ENCODE measurements around the gene HOXD10. TPM values are rescaled to one million over a fixed set of nuclear protein-coding genes. Genes with fewer than 3 reads are reported as not detected.
A peak's percentile ranks its signal among the peaks of the same experiment; 100 is the strongest.

The HOXD10 gene
- total RNA-seq: not detected

DNA sequence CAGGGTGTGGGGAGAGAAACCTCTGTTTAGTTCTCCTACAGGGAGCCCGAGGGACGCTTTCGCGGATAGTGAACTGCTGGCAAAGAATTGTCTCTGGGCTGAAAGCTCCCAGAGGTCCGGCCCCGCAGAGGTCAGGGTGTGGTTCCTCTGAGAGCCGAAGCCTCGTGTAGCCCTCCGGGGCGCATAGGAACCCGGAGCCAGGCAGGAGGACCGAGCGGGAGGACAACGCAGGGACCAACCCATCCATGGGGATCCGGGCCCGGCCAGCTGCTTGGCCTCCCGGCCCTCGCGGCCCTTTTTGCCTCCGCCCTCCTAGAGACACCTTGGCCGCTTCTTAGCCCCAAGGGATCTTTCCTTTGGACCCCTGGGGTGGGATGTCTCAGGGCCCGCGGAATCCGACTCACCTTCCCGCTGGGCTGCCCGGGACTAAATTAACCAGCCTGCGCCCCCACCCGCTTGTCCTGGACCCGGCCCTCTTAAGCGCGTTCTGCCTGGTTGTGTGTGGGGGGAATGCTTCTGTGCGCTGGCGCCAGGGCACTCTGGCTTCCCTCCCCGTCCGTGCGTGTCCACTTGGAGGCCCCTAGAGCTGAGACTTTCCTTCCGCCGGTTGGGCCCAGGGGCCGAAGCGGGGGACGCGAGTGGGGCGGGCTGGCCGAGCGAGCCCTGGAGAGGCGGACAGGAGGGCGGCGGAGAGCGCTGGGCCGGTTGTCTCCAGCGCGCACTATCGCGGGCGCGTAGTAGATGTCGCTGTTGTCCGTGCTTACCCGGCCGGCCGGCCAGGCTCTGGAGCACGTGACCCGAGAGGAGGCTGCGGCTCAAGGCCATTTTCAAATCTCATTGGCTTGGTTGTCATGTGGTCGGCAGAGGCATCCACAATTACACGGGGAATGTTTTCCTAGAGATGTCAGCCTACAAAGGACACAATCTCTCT, at the start of gene HOXD10:
TSS of gene HOXD10 (plus strand) at position 896 of the 931 bp plus-strand sequence. CDS start 56 bp downstream, outside the sequence.
- no peaks in the 10 kb centered on the region for H3K36me3 ChIP-seq
- no peak within 1 kb of the TSS for H3K27ac ChIP-seq
- H3K4me3 ChIP-seq: peak within 1 kb of the TSS in 1 of 2 donors; percentile 25
- intact Hi-C loops (cut with DNase I): no loop called here
- DNase-seq (ENCODE audit: low spot score in 2 of 2): peak in 1 of 2 donors; percentile 60
- TF ChIP-seq, protein P1, sequence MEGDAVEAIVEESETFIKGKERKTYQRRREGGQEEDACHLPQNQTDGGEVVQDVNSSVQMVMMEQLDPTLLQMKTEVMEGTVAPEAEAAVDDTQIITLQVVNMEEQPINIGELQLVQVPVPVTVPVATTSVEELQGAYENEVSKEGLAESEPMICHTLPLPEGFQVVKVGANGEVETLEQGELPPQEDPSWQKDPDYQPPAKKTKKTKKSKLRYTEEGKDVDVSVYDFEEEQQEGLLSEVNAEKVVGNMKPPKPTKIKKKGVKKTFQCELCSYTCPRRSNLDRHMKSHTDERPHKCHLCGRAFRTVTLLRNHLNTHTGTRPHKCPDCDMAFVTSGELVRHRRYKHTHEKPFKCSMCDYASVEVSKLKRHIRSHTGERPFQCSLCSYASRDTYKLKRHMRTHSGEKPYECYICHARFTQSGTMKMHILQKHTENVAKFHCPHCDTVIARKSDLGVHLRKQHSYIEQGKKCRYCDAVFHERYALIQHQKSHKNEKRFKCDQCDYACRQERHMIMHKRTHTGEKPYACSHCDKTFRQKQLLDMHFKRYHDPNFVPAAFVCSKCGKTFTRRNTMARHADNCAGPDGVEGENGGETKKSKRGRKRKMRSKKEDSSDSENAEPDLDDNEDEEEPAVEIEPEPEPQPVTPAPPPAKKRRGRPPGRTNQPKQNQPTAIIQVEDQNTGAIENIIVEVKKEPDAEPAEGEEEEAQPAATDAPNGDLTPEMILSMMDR (IDR thresholded peaks at IDR 0.05): peak in 2 of 3 experiments; percentile 7 to 27
- H3K4me1 ChIP-seq: peaks cover 0 to 5% of the 10 kb centered on the region in 2 donors
- no peaks in the 10 kb centered on the region for H3K9me3 ChIP-seq
- H3K27me3 ChIP-seq: peaks cover 43% of the 10 kb centered on the region

DNA sequence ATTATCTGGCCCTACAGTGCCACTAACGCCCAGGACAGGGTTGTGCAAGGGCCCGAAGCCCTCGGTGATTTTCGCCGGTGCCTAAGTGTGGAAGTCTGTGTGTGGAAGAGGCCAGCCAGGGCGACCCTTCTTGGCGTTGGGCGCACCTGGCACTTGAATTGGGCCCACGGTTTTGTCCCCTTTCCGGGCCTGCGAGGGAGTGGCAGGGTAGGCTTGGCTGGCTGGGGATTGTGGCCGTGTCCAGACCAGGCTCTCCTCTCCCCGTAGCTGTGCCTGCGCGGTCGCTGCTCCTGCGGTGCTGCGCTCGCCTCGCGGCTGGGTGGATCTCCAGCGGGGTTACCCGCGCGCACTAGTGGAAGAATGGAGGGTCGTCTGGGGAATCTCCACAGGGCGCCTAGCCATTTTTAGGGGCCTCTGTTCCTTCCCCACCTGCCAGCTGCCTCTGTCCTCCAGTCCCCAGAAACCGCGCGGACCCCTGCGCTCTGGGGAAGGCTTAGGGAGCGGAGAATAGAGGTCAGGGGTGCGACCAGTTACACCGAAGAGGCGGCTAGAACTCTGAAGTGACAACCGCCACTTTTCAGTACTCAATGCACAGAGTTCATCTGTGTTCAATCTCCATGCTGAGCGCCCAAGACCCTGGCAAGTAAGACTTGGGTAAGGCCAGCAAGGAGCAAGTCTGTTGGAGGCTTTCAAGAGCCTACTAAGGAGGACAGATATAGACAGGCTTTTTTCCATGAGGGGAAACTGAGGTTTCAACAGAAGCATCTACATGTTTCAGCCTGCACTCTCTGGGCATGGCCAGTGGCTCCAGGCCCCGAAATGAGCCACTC, 48.8 kb upstream of the HOXD10 start:
- Histone ChIP-seq H3K27ac (no peak overlapping the region), H3K9me3 (no peaks in the 10 kb centered on the region), H3K4me3 (peak overlapping the region; percentile 51 to 61), H3K4me1 (peaks cover 0 to 16% of the 10 kb centered on the region in 2 donors), H3K27me3 (peaks cover 18% of the 10 kb centered on the region), H3K36me3 (no peaks in the 10 kb centered on the region)
- intact Hi-C loops (cut with DNase I): no loop called here
- DNase-seq (ENCODE audit: low spot score in 2 of 2): no peak
- TF ChIP-seq, protein P1 (IDR thresholded peaks at IDR 0.05): no peak

DNA sequence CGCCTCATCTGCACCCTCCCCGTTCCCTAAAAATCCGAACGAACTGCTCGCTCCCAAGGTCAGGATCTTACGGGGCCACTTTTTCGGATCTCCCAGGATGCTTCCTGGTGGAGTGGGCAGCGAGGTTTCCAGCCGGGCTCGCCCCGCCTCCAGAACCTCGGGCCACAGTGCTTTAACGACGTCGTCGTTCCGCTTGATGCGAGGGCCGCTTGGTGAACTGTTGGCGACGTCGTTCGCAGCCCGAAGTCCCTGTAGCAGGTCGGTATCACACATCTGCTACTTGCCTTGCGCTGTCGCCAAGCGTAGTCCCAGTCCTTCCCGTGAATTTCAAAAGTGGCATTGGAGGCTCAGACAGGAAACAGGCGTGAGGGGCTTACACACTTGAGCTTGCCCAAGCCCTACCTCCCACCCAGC, 48.2 kb upstream of the HOXD10 start:
- no peaks in the 10 kb centered on the region for H3K36me3 ChIP-seq
- no peaks in the 10 kb centered on the region for H3K9me3 ChIP-seq
- H3K27me3 ChIP-seq: peaks cover 18% of the 10 kb centered on the region
- intact Hi-C loops (cut with DNase I): no loop called here
- TF ChIP-seq, protein P1 (IDR thresholded peaks at IDR 0.05): no peak
- DNase-seq (ENCODE audit: low spot score in 2 of 2): no peak
- H3K4me3 ChIP-seq: peak overlapping the region; percentile 29 to 51
- peaks cover 0 to 16% of the 10 kb centered on the region in 2 donors for H3K4me1 ChIP-seq
- no peak overlapping the region for H3K27ac ChIP-seq

DNA sequence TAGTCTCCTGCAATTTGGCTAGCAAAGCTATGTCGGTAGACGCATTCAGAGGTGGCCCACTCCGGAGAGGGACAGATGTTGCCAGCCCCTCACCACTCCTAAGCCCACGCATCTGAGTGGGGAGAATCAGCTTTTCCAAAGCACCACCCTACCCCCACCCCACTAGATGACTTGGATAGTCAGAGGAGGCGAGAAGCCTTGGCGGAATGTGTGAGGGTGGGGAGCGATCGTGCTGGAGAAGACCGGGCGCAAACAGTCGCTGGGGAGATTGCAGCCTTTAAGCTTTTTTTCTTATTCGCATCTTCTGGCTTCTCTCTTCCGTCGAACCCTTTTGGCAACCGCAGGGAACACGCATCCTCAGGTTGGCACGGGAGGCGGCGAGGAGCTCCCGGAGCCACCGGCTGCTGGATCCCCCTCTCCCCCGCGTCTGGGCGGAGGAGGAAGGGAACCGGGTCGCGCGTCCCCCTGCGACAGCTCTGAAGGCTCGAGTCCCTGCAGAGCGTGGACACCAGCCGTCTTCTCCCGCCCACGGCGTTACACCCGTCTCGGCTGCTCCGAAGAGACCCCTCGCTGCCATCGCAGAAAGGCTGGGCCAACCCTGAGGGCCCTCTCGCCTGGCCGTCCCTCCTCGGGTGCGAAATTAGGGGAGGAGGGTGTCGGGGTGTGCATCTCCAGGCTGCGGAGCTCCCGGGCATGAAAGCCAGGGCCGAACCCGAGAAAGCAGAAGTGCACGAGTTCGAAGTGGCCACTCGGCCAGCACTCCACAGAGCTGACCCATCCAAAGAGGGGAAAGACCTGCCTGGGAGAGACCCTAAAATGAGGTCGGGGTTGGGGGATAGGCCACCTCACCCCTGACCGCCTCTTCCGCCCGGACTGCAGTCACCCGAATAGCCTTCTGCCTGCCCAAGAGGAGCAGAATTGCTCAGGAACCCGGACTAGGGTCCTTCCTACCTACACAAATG, 45.0 kb upstream of the HOXD10 start:
- intact Hi-C loops (cut with DNase I): no loop called here
- H3K27me3 ChIP-seq: peaks cover 37% of the 10 kb centered on the region

More for the DNA sequence above, 45.0 kb upstream of the HOXD10 start:
- Histone ChIP-seq H3K36me3 (no peaks in the 10 kb centered on the region), H3K4me1 (peaks cover 0 to 16% of the 10 kb centered on the region in 2 donors), H3K4me3 (no peak overlapping the region), H3K9me3 (no peaks in the 10 kb centered on the region), H3K27ac (no peak overlapping the region)
- DNase-seq (ENCODE audit: low spot score in 2 of 2): no peak
- TF ChIP-seq, protein P1 (IDR thresholded peaks at IDR 0.05): no peak

Data from ascending aorta (tissue), 2 donors.